SW 1271 (cell line): ENCODE measurements around the gene MEGF11.

Source experiments
- DNase-seq, 2 experiments: peaks; one replicate each; lab custom pipeline; 2025; lab: John Stamatoyannopoulos, UW

MEGF11 gene

GRCh38 chr15:65916664-65917406, 336.7 kb downstream of the MEGF11 start:
- peak in 1 of 2 experiments; percentile 35 for DNase-seq

DNA sequence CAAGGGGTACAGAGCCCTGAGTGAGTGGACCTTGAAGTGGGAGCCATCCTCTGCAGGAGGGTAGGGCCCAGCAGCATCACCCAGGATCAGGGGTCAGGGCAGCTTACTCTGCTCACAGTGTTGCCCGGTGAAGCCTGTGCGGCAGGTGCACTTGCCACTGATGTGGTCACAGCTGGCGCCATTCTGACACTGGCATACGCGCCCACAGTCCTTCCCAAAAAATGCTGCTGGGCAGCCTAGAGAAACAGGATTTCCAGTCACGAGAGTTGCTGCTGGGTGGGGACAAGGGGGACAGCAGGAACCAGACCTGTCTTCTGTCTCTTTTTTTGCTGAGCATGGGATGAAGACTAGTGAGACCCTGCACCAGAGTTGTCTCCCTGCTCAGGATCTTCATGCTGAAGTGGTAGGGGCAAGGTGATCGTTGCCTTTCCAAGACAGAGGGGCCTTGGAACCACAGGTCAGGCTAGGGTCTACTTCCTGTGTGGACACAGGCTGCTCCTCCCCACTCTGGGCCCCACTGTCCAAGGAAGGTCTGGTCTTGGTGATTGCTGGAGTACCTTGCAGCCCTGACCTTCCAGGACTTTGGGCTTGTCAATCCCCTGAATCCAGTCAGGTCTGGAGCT, 337.4 kb downstream of the MEGF11 start:
- DNase-seq, result no peak

DNA sequence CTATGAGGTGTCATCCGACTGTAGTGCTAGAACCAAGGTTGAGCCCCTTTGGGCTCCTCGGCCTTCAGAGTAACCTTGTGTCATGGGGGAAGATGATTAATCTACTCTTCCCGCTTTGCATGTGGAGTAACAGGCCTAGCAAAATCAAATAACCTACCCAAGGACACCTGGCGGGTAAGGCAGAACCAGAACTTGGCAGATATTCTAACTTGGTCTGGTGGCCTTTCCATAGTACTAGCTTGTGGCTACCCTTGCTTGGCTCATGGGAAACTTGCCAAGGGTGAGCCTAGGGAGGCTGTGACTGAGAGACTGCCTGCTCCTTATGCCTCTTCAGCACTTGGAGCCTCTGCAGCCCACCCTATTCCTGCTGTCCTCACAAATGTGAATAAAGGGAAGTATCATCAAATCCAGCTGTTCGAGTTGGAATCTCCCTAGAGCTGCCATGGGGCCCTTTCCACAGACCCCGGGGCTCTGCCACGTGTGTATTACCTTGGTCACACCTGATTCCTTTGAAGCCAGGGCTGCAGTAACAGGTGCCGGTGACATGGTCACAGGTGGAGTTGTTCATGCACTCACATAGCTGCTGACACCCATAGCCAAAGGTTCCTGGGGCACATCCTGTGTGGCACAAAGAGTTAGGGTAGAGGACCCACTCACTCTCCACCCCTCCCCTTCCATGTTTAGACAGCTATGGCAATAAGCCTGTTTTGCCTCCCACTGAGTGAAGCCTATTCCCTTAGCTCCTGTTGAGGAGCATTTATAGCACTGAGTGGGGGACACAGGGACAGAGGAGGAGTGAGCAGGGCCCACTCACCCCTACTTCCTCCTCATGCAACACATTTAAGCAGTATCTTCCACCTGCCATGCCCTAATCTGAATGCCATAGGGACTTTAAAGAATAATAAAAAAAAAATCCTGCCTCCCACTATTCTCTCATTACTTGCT, 338.3 kb downstream of the MEGF11 start:
- no peak for DNase-seq

DNA sequence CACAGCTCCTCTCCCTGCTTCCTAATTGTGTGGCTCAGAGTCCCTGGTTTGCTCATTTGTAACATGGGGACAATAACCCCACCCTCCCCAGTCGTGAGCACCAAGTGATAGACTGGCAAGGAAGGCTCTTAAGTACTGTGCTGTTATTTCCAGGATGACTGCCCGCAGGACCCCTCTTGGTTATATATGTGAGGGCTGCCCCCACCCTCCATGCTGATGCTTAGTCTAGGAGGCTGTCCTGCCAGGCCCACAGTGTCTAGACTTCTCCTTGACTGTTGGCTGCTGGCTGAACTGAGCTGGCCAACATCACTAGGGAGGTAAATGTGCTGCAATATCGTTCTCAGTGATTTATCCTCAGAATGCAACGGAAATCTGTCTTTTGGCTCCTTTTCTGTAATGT, 339.2 kb downstream of the MEGF11 start:
- DNase-seq, result no peak

DNA sequence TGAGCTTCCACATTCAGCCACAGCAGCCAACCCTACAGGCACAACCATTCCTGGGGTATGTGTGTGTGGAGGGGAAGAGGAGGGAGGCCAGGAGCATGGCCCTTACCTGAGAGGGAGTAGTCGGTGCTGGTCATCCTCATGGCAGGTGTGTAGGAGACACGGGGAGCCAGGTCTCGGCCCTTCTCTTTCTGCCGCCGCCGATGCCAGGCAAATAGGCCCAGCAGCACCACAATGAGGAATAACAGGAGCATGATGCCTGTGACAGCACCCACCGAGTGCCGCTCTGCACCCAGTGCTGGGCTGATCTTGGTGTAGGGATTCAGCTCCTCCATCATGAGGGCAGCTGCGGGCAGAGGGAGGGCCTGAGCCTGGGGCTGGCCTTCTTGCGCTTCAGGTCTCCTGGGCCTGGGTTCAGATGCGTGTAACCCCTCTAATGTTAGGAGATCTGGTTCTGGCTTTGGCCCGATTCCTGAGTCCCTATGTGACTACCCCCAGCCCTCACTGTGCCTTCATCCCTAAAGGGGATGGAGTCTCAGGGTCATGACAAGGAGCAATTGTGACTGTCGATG, 339.8 kb downstream of the MEGF11 start:
- DNase-seq, result no peak

DNA sequence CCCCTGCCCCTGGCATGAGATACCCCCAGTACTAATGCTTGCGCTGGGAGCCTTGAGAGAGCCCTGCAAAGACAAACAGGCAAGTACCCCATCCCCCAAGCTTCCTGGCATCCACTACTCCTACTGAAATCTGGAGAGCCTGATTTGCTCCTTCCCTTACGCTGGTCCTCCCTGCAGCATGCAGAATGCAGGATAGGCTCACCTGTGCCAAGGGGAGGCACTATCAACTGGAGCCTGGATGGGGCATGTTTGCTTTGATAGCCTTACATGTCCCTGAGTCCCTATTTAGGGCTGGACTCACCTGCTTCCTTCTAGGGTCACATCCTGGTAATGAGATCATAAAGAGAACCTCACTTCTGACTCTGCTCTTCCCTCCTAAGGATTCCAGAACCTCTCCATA, 341.3 kb downstream of the MEGF11 start:
- no peak for DNase-seq

GRCh38 chr15:65910341-65910740, 343.2 kb downstream of the MEGF11 start:
- DNase-seq, result no peak

GRCh38 chr15:65909831-65910230, 343.7 kb downstream of the MEGF11 start:
- no peak for DNase-seq

- no peak for DNase-seq
These were observed 344.7 kb downstream of the MEGF11 start for GRCh38 chr15:65908876-65909275.

- DNase-seq, result no peak
These were observed 345.9 kb downstream of the MEGF11 start for GRCh38 chr15:65907661-65908060.

DNA sequence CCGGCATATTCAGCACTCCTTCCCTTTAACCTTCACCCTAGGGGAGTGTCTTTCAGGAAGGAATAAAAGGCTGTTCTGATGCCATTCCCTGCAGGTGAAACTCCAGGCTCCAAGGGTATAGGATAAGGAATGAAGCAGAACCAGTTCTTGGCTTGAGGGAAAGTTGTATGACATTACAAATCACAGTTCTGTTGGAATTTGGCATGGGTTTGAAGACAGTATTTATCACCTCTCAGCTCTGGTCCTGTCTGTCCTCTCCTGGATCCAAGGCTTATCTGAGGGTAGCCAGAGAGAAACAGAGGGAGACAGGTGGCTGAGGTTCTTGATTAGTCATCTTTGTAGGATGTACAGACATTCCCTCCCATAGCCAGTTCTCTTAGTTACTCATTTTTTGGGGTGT, 347.2 kb downstream of the MEGF11 start:
- DNase-seq, result no peak

DNA sequence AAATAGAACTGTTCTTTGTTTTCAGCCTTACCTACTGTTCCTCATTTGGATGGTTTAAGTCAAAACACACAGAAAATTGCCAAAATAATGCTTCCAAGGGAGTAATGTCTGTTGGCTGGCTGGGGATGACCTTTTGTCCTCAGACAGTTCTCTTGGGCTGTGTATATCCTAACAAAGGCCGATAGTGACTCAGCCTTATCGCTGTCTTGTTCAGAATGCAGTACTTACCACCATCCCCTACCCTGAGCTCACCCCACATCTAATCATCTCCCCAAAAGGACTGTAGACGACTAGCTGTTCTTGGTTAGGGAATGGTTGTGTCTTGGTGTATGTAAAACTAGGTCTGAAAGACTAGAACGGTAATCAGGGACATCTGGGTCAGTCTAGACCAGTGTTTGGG, 349.2 kb downstream of the MEGF11 start:
- no peak for DNase-seq

- DNase-seq, result no peak
These were observed 350.1 kb downstream of the MEGF11 start for GRCh38 chr15:65903296-65904073.

DNA sequence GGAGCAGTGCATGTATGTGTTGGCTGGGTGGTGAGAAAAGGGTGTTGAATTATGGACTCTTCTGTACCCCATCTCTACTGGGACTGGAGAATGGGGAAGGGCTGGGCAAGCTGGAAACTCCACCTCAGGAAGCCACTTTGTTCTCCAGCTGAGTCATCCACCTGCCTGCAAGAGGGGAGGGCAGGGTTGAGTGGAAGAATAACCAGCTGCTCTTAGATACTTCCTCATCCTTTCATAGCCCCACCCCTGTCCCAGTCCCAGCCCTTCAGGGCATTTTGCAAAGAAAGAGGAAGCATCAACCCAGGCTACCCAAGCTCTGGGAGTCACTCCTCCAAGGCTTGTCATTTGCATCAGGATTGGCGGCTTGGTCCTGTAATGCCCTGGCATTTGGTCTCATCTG, 351.2 kb downstream of the MEGF11 start:
- peak in 1 of 2 experiments; percentile 19 for DNase-seq

DNA sequence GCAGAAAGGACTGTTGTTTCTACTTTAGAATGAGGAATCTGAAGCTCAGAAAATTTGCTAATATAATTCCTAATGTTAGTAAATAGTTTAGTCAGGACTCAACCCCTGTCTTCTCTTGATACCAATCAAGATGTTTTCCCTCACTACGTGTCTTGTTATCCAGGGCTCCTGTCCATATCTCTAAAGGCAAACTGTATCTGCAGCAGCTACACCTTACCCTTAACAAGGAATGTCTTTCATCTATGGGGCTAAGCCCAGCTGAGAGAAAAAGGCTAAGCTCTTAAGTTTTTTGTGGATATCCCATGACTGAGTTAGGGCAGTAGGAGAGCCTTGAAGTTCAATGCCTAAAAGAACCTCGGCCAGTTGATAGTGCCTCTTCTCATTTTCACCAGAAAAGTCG, 351.7 kb downstream of the MEGF11 start:
- no peak for DNase-seq

DNA sequence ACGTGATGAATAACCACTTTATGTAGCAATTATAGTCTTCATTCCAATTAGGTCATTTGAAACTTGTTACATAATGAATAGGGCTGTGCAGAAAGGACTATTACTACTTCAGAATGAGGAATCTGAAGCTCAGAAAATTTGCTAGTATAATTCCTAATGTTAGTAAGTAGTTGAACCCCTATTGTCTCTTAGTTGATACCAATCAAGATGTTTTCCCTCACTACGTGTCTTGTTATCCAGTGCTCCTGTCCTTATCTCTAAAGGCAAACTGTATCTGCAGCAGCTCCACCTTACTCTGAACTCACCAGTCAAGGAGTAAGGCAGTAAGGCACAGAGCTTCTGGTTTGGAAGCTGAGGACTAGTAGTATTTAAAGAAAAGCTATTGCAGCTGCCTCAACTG, 352.2 kb downstream of the MEGF11 start:
- DNase-seq, result no peak

DNA sequence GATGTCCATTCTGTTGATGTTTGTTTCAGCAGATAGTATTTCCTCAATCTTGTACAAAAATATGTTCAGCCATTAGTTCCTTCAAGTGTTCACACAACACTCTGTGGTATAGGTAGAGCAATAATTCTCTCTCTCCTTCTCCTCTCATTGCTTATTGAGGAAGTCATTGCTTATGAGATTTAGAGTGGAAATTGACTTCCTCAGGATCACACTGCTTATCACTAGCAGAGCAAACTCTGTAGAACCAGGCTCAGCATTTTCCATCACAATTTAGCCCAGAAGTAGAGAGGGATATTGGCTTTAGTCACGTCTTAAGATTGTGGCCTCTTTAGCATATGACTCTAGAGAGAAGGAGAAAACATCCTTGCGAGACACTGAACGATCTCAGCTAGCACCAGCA, 353.1 kb downstream of the MEGF11 start:
- DNase-seq, result no peak

DNA sequence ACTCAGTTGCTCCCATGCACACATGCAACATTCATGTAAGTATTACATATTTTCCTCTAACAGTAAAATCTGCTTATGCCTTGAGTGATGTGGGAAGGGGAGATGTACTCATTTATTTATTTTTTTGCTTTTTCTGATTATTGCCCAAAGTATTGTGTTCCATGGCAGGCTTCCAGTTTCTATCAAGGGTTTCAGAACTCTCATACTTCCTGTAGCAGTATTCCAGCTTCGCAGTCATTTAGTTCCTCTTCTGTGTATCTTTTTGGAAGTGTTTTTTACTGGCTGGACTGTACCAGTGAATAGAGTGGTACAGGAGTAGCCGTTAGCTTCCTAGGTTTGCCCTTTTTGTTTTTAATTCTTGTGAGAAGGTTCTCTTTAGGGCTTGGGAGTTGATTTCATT, 357.3 kb downstream of the MEGF11 start:
- no peak for DNase-seq

- no peak for DNase-seq
These were observed 360.5 kb downstream of the MEGF11 start for GRCh38 chr15:65893060-65893459.

- DNase-seq, result no peak
These were observed 364.6 kb downstream of the MEGF11 start for GRCh38 chr15:65888981-65889380.

DNA sequence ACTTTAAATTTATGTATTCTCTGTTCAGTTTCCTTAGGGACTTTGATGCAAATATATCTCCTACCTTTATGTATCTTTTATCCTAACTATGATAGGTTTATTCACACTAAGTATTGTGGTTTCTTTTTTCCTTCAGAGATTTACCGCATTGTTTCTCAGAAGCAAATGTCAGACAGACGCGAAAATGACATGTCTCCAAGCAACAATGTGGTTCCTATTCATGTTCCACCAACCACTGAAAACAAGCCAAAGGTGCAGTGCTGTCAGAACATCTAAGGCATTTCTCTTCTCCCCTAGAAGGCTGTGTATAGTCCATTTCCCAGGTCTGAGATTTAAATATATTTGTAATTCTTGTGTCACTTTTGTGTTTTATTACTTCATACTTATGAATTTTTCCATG, 366.0 kb downstream of the MEGF11 start:
- DNase-seq, result no peak
